GM12891 (cell line): ENCODE measurements around the gene OR6A2.

ENCODE experiments used
- DNase-seq: peaks from one replicate; pipeline ENCODE4 v3.0.0; 2011; ENCODE audit warnings: low spot score; ENCODE audit not compliant: insufficient read length
- FAIRE-seq: peaks from 2 replicates; lab custom pipeline; 2011; peaks lifted over from hg19 to GRCh38; lab: Jason Lieb, UNC
- PAX5 ChIP-seq: IDR thresholded peaks from 2 replicates; pipeline ENCODE4 v1.6.1; 2011; ENCODE audit warnings: low read length, moderate library complexity, mild to moderate bottlenecking; ENCODE audit not compliant: insufficient read depth, severe bottlenecking
- POLR2A ChIP-seq: IDR thresholded peaks from 2 replicates; pipeline ENCODE4 v1.6.1; 2011; ENCODE audit warnings: low read depth, low read length, control low read depth
- POLR2AphosphoS5 ChIP-seq: IDR thresholded peaks from 2 replicates; pipeline ENCODE4 v1.6.1; 2011; ENCODE audit warnings: low read depth, low read length, control low read depth
- POU2F2 ChIP-seq: IDR thresholded peaks from 2 replicates; pipeline ENCODE4 v1.6.1; 2011; ENCODE audit warnings: low read depth, mild to moderate bottlenecking, control low read depth, low read length, moderate library complexity
- SPI1 ChIP-seq: IDR thresholded peaks from 2 replicates; pipeline ENCODE4 v1.6.1; 2011; ENCODE audit warnings: low read depth, low read length, control low read depth
- TAF1 ChIP-seq: IDR thresholded peaks from 2 replicates; pipeline ENCODE4 v1.6.1; 2011; ENCODE audit warnings: low read depth, low read length, control low read depth

Gene OR6A2

DNA sequence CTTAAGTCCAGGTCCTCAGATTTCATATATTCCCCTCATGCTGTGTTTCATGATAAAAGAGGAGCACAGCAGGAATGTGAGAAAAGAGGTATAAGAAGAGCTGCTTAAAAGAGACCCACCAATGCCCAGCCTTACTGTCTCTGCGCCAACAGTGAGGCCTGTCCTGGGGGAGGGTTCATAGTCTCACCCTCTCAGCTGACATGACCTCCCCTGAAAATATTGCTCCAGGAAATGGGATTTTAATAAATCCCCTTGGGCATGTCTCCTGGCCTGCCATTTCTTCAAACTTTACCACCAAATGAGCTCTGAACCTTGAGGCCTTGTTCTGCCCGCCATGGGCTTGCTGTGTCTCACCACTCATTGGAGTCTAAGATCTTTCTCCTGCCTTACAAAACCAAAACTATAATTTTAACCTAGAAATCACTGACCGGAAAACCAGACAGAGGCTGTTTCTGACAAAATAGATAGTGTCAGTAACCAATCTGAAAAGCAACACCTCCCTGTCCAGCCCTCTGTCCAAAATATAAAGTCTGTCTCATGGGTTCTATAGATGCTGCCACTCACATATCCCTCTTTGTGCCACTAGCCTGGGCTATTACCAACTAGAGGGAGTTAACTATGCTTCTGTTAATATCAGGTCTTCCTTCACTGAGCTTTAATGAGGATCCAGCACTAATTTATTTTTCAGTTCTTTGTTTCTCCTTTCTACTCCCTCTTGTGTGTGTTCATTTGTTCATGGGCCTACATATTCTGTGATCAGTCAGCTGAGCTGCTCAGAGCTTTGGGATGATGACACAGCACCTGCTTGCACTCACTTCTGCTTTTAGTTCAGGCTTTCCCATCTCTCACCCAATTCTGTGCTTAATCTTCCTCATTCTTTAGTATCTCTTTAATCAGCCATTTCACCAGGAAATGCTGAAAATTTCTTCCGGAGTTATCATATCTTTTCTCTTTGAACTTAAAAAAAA is 27.3 kb downstream of the OR6A2 start, which contains the start of gene OR2AG2:
TSS of gene OR2AG2 (minus strand) at position 51 of the 968 bp plus-strand sequence. CDS start 3,019 bp downstream, outside the sequence.
- TF ChIP-seq PAX5: no peak
- TF ChIP-seq POLR2AphosphoS5: no peak
- TF ChIP-seq SPI1: peak; percentile 97
- no peak for DNase-seq
- peak; percentile 83 for FAIRE-seq

DNA sequence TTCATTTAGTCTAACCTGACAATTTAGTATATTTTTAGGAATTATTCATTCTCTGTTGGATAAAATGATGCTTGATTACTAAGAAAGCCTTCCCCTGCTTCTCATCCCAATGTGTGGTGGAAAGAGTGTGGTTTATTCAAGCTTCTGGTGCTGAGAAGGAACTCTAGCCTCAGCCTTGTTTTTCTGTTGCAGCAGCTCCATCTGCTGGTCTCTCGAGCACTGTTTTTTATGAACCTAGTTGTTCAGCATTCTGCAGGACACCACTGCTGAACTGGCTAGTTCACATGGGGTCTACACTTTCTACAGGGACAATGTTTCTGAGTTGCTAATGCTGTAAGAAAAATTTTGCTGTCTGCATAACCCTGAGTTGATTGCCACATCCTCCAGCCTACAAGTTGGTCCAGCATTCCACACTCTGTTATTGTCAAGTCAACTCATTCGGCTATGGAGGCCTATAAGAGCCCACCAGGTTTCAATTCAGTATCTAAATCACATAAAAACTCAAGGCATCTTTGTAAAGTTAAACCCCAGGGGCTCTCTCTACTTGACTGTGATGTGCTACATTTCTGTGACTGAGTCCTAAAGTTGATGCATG is 42.0 kb downstream of the OR6A2 start:
- FAIRE-seq (peak; percentile 78), DNase-seq (no peak)
- TF ChIP-seq POLR2A (no peak), POLR2AphosphoS5 (no peak), PAX5 (no peak), POU2F2 (no peak), SPI1 (no peak), TAF1 (no peak)

DNA sequence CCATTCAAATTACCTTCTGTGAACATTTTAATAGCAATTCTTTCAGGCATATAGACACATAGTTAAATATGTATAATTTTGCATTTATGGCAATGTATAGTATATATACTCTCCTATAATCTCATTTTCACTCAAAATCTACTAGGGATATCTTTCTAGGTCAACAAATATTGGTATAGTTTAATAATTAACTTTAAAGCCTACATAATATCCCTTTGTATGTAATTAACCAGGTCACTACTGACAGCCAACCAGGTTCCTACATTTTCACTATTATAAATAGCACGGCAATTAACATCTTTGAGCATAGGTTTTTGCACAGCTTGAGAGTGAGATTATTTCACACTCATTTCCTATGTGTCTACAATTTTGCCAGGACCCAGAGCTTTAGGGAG is 43.5 kb downstream of the OR6A2 start:
- FAIRE-seq: no peak
- DNase-seq: no peak
- no peak for TF ChIP-seq POLR2A
- TF ChIP-seq PAX5: no peak
- TF ChIP-seq POU2F2: no peak
- no peak for TF ChIP-seq TAF1
- TF ChIP-seq SPI1: no peak
- no peak for TF ChIP-seq POLR2AphosphoS5

DNA sequence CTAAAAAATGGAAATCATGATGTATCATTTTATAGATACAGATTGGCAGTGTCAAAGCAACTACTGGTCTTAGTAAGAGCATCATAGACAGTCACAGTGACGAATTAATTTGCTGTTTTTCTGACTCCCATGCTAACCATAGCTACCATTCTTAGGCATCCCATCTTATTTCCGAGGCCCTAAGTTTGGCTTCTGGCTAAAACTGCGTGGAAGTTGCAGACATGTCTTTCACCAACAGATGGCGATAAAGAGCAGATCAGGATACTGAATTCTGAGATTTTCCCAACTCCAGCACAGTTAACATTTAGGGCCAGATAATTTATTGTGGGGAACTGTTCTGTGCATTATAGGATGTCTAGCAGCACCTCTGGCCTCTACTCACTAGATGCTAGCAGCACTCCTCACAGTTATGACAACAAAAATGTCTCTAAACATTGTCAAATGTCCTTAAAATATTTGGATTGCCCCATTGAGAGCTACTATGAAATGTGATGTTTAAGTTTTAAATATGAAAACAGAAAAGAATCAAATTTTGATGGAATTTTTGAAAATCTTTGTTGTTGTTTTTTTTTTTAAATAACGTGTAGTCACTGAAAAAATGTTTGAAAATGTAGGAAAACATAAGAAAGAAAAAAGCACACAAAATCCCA is 44.1 kb downstream of the OR6A2 start:
- FAIRE-seq (peak; percentile 90), DNase-seq (no peak)
- TF ChIP-seq POLR2A (no peak), POLR2AphosphoS5 (no peak), PAX5 (no peak), POU2F2 (no peak), TAF1 (no peak), SPI1 (no peak)

DNA sequence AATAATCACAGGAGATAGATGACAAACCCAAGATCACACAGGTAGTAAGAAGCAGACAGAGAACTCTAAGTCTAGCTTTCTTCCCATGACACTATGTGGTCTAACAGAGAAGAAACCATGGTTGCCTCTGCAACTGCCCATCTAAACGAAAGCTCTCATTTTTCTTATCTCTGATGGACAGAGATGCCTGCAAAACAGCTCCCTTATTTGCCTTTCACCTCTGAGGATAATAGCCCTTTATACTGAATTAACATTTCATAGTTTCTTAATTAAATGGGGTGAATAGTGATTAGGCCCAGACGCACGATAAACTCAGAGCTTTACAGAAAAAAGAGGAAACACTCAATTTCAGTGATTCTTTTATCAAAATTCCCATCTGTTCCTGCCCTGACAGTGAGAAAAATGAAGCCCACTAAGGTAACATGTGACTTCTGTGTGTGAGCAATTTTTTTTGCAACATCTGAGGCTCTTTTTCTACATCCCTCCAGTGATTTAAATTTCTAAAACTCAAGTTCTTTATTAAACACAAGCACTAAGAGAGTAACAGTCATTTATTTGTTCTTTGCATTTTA is 52.3 kb downstream of the OR6A2 start:
- FAIRE-seq: no peak
- TF ChIP-seq PAX5 (no peak), POLR2A (no peak), POLR2AphosphoS5 (no peak), POU2F2 (no peak), TAF1 (no peak), SPI1 (no peak)
- no peak for DNase-seq

DNA sequence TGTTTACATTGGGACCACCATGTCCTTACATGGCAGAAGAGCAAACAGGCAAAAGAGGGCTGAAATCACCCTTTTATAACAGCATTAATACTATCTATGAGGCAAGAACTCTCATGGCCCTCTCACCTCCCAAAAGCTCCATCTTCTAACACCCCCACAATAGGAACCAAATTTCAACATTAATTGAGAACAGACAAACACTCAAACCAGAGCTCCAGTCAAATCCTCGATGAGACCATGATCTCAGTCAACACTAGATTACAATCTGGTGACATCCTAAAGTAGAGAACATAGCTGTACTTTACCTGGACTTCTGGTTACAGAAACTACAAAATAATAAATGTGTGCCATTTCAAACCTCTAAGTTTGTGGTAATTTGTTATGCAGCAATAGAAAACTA is 52.9 kb downstream of the OR6A2 start:
- no peak for FAIRE-seq
- no peak for DNase-seq
- no peak for TF ChIP-seq PAX5
- TF ChIP-seq POU2F2: no peak
- TF ChIP-seq POLR2A: no peak; the same call in 1 of the 2 replicates
- TF ChIP-seq SPI1: no peak
- no peak for TF ChIP-seq POLR2AphosphoS5

DNA sequence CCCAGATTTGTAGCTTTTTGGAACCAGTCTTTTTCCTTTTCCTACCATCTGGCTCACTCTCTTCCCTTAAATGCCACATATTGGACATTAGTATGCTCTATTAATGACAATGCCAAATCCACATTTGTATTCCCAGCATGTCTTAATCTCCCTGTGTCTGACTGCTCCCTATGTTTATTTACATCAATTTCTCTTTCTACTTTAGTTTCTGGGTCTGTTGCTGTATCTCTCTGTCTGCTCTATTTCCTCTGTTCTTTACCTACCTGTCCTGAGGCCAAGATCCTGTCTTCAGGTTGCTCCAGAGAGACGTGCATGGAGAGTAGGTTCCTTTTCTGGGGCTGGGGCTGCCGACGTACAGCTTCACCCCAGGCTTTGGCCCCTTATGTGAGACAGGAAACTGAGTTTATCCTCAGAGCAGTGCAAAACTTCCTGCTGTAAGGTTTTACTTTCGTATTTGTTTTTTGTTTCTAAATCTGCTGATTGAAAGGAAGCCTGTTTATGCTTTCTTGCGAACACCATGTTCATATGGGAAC is 53.3 kb downstream of the OR6A2 start:
- TF ChIP-seq POLR2A (peak; percentile 80), POLR2AphosphoS5 (peak; percentile 82), SPI1 (no peak), PAX5 (no peak), TAF1 (peak; percentile 60; the same call in 1 of the 2 replicates), POU2F2 (0 out of 2 replicates have a peak, but pooled peaks have one; percentile 37)
- DNase-seq: no peak
- FAIRE-seq: peak; percentile 96

DNA sequence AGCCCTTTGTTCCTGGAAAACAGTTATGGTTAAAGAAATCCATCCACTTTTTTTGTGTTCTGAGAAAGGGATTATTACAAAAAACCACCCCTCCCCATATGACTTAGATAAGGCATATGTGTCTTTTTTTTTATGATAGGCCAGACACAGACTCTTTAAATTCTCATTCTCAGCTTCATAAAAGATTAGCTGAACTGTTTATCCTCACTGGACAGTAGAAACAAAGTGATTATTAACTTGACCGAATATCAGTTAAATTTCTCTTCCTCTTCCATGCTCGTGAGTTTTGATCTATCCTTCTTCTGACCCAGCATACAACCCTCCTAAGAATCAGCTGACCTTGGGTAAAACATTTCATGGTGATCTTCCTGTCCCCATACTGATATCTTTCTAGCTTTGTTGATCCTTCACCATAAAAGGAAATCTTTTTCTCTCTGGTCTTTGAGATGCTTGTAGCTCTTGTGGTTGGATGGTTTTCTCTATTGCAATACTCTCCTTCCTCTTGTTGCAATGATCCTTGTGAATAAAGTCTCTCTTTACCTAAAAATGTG is 53.9 kb downstream of the OR6A2 start:
- DNase-seq (no peak), FAIRE-seq (no peak)
- TF ChIP-seq POLR2A (peak; percentile 80), PAX5 (no peak), POLR2AphosphoS5 (peak; percentile 34; the same call in 1 of the 2 replicates), SPI1 (0 out of 2 replicates have a peak, but pooled peaks have one; percentile 2), TAF1 (0 out of 2 replicates have a peak, but pooled peaks have one; percentile 12)

DNA sequence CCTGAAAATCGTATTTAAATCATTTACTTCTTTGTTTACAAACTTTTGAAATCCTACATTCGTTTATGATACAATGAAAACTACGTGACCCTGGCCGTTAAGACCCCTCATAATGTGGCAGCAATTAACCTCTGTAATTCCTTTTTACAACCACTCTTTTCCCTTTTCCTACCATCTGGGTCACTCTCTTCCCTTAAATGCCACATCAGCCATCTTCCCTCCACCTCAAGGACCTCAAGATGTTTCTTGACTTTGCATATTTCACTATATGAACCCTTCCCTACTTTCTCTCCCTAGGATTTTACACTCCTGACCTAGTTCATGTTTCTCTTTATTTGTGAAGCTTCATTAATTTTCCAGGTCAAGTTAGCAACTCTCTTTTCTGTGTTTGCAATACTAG is 54.5 kb downstream of the OR6A2 start:
- TF ChIP-seq POU2F2 (0 out of 2 replicates have a peak, but pooled peaks have one; percentile 20), SPI1 (no peak)
- peak; percentile 57 for FAIRE-seq

More for the DNA sequence above, 54.5 kb downstream of the OR6A2 start:
- DNase-seq: no peak
